ENCODE results near the gene DIS3L2.
"Not testable (repeated sequence)": the region's sequence is repeated elsewhere in the genome, so short reads cannot be mapped to it uniquely, and the experiment has no call there.

Gene DIS3L2

DNA sequence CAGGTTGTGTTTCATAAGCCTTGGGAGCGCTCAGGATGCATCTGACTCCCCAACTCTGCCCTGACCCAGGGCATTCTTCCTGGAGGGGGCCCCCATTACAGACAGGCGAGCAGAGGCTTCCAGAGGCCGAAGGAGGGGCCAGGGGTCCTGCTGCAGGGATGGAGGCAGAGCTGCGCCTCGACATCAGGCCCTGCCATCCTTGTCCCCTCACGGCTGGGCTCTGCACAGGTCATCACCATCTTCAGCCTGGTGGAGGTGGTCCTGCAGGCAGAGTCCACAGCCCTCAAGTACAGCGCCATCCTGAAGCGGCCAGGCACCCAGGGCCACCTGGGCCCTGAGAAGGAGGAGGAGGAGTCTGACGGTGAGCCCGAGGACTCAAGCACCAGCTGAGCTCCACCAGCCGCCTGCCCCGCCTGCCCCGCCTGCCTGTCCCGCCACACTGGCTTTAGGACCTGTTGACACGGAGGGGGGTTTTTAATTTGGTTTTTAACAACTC is 374.8 kb downstream of the DIS3L2 start:
- Histone ChIP-seq H3K27me3 (ENCODE audit: low read depth, low read length) (no peaks in the 10 kb centered on the region), H3K27ac (ENCODE audit: low read length) (no peak overlapping the region), H3K4me3 (ENCODE audit: low read length) (no peak overlapping the region), H3K9ac (ENCODE audit: low read length) (no peak overlapping the region), H3K9me3 (ENCODE audit: insufficient read depth, low read length) (no peaks in the 10 kb centered on the region), H3K4me2 (ENCODE audit: low read length) (no peak overlapping the region), H3K4me1 (ENCODE audit: low read length) (no peaks in the 10 kb centered on the region), H4K20me1 (ENCODE audit: insufficient read depth, low read length) (no peaks in the 10 kb centered on the region), H3K79me2 (ENCODE audit: low read length) (no peaks in the 10 kb centered on the region), H3K36me3 (replicated peaks; ENCODE audit: low read depth, low read length) (no peaks in the 10 kb centered on the region), H2AFZ (ENCODE audit: low read depth, low read length) (no peak overlapping the region)
- no peak for TF ChIP-seq EZH2phosphoT487 (IDR thresholded peaks at IDR 0.05; ENCODE audit: low read depth)
- TF ChIP-seq, protein P1, sequence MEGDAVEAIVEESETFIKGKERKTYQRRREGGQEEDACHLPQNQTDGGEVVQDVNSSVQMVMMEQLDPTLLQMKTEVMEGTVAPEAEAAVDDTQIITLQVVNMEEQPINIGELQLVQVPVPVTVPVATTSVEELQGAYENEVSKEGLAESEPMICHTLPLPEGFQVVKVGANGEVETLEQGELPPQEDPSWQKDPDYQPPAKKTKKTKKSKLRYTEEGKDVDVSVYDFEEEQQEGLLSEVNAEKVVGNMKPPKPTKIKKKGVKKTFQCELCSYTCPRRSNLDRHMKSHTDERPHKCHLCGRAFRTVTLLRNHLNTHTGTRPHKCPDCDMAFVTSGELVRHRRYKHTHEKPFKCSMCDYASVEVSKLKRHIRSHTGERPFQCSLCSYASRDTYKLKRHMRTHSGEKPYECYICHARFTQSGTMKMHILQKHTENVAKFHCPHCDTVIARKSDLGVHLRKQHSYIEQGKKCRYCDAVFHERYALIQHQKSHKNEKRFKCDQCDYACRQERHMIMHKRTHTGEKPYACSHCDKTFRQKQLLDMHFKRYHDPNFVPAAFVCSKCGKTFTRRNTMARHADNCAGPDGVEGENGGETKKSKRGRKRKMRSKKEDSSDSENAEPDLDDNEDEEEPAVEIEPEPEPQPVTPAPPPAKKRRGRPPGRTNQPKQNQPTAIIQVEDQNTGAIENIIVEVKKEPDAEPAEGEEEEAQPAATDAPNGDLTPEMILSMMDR (IDR thresholded peaks at IDR 0.05; ENCODE audit: low read depth, low read length): no peak

DNA sequence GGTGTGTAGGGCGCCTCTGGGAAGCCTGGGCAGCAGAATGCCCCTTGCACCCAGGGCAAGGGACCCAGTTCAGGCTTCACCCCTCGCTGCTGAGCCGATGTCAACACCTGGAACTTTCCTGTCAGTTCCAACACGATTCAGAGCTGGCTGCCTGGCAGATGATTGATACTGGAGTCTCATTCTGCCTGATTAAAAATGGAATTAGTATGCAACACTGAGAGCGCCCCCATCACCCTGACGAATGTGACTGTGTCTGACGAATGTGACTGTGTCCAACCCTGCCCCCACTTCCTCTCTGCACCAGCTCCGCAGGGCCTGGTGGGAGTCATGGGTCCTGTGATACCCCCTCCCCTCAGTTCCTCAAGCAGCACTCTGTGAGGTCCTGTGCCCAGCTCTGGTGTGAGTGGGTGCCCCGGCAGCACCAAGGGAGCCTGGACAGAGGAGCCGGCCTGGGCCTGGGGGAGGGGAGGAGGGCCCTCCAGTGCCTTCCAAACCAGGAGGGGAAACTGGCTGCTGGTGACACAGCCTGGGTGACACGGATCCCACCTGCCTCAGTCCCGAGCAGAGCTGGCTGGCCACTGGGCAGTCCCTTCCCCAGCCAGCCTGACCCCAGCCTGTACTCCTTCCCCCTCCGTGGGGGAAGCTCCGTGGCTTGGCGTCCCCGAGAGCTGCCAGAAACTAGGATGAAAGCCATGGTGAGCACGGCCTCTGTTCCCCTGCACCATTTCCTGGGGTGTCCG is 375.6 kb downstream of the DIS3L2 start:
- H3K9me3 ChIP-seq (ENCODE audit: insufficient read depth, low read length): no peaks in the 10 kb centered on the region
- H2AFZ ChIP-seq (ENCODE audit: low read depth, low read length): no peak overlapping the region
- no peak overlapping the region for H3K4me2 ChIP-seq (ENCODE audit: low read length)
- H3K36me3 ChIP-seq (replicated peaks; ENCODE audit: low read depth, low read length): no peaks in the 10 kb centered on the region
- TF ChIP-seq EZH2phosphoT487 (IDR thresholded peaks at IDR 0.05; ENCODE audit: low read depth): no peak
- TF ChIP-seq, protein P1 (IDR thresholded peaks at IDR 0.05; ENCODE audit: low read depth, low read length): no peak
- no peak overlapping the region for H3K9ac ChIP-seq (ENCODE audit: low read length)
- H3K79me2 ChIP-seq (ENCODE audit: low read length): no peaks in the 10 kb centered on the region
- H3K27me3 ChIP-seq (ENCODE audit: low read depth, low read length): no peaks in the 10 kb centered on the region
- H3K4me1 ChIP-seq (ENCODE audit: low read length): no peaks in the 10 kb centered on the region
- H3K27ac ChIP-seq (ENCODE audit: low read length): no peak overlapping the region
- no peaks in the 10 kb centered on the region for H4K20me1 ChIP-seq (ENCODE audit: insufficient read depth, low read length)
- no peak overlapping the region for H3K4me3 ChIP-seq (ENCODE audit: low read length)

DNA sequence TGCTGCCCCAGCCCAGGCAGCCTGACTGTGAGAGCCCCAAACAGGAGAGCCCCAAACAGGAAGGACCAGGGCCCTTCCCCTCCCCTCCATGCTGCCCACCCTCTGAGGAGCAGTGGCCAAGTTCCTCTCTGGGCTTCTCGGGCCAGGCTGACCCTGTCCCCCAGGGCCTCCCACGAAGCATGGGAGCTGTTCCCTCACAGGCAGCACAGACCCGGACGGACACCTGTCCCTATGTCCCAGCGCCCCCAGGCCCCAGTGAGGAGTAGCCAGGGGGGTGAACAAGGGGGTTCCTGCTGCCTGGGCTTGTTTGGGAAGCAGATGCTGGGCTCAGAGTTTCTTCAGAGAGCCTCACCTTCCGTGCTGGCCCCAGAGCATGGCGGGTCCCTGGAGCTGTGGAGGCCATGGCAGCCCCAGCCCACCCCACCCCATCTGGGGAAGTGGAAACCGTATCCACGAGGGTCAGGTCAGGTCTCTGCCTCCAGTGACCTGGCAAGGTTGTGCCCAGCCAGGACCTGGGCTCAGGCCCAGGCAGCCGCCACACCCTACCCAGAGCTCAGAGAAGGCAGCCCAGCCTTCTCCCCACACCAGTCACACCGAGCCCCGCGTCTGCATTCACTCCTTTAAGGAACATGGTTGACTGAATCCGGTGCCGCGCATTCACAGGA is 376.7 kb downstream of the DIS3L2 start:
- H3K4me3 ChIP-seq (ENCODE audit: low read length); H2AFZ ChIP-seq (ENCODE audit: low read depth, low read length): not testable (repeated sequence)

DNA sequence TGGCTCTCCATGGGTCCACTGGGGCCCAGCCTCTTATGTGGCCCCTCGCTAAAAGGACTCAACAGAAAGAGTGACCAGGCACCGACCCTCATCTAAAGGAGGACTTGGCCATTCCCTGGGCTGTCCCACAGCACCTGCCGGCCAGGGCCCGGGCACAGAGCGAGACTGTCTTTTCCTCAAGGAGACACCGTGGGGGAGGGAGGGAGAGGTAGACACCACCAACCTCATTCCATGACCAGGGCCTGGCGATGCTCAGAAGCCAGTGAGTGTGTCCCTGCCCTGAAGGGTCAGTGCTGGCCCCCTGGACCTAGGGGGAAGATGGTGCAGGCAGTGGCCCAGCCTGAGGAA is 377.2 kb downstream of the DIS3L2 start:
- Histone ChIP-seq H2AFZ (ENCODE audit: low read depth, low read length) (no peak overlapping the region), H4K20me1 (ENCODE audit: insufficient read depth, low read length) (no peaks in the 10 kb centered on the region), H3K4me2 (ENCODE audit: low read length) (no peak overlapping the region), H3K4me1 (ENCODE audit: low read length) (no peaks in the 10 kb centered on the region), H3K27me3 (ENCODE audit: low read depth, low read length) (no peaks in the 10 kb centered on the region), H3K9me3 (ENCODE audit: insufficient read depth, low read length) (no peaks in the 10 kb centered on the region), H3K79me2 (ENCODE audit: low read length) (no peaks in the 10 kb centered on the region), H3K36me3 (replicated peaks; ENCODE audit: low read depth, low read length) (no peaks in the 10 kb centered on the region), H3K9ac (ENCODE audit: low read length) (no peak overlapping the region), H3K27ac (ENCODE audit: low read length) (no peak overlapping the region), H3K4me3 (ENCODE audit: low read length) (no peak overlapping the region)
- TF ChIP-seq EZH2phosphoT487 (IDR thresholded peaks at IDR 0.05; ENCODE audit: low read depth): no peak

More for the DNA sequence above, 376.7 kb downstream of the DIS3L2 start:
- H3K36me3 ChIP-seq (replicated peaks; ENCODE audit: low read depth, low read length); H3K9ac ChIP-seq (ENCODE audit: low read length); H3K79me2 ChIP-seq (ENCODE audit: low read length); H4K20me1 ChIP-seq (ENCODE audit: insufficient read depth, low read length); H3K9me3 ChIP-seq (ENCODE audit: insufficient read depth, low read length); H3K4me2 ChIP-seq (ENCODE audit: low read length); H3K4me1 ChIP-seq (ENCODE audit: low read length); H3K27ac ChIP-seq (ENCODE audit: low read length); H3K27me3 ChIP-seq (ENCODE audit: low read depth, low read length): not testable (repeated sequence)

All from OCI-LY3 (cell line).